ENCODE data around the gene CRADD.
"Not testable (repeated sequence)": the region's sequence is repeated elsewhere in the genome, so short reads cannot be mapped to it uniquely, and the experiment has no call there.

CRADD gene

DNA sequence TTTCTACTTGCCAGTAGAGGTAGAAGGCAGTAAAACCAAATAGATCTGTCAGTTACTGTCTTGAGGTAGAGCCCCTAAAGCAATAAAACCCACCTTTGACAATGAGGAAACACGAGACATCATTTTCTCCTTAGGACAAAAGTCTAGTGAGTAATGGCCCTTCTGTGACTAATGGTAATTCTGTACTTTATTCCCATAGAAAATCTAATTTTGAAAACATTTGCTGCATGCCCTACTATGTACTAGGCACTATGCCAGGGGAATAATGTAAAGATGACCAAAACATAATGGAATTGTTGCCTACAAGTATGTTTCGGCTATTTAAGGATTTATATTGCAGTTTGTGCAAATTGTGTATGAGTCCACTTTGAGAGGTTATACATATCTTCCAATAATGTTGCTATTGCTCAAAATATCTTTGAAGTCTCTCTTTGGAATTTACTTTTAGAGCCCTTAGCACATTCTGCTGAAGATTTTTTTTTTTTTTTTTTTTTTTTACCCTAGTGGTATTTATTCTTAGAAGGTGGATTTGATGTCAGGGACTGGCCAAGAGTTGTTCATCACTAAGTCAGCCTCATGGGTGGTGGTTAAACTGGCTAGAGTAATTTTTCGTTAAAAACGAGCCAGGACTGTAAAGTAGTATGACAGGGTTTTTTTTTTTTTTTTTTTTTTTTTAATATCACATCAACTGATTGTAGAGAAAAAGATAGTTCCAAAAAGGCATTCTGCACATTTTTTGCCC is 109.7 kb downstream of the CRADD start:
- Histone ChIP-seq H3K27me3 (ENCODE audit: insufficient read depth, low read length) (no peaks in the 10 kb centered on the region), H3K9me3 (ENCODE audit: insufficient read depth, low read depth, low read length) (no peaks in the 10 kb centered on the region), H3K9ac (ENCODE audit: low read depth, low read length) (no peak overlapping the region), H3K27ac (ENCODE audit: low read depth, low read length) (no peak overlapping the region), H3K4me1 (ENCODE audit: insufficient read depth, low read length) (peaks cover 45% of the 10 kb centered on the region), H3K4me3 (ENCODE audit: low read length) (no peak overlapping the region), H3K36me3 (ENCODE audit: insufficient read depth, low read length) (no peaks in the 10 kb centered on the region)
- WGBS, result 94% methylated on average over 2 of the region's 4 CpGs

DNA sequence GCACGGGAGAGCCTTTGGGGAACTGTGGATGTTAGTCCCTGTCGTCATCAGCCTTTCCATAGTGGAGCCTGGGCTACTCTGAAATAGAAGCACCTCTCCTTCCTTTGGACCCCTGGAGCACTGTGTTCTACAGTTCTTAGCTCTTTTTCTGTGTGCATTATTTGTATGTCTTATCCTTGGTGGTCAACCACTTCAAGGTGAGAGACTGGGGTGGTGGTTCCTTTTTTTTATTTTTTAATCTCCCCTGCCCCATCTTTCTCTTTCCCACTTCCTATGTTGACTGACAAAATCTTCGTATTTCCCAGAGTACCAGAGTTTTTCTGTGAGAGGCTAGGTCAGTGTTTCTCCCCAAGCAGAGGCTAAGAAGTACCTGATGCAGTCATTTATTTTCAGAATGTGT is 111.7 kb downstream of the CRADD start:
- no peak overlapping the region for H3K27ac ChIP-seq (ENCODE audit: low read depth, low read length)
- H3K9ac ChIP-seq (ENCODE audit: low read depth, low read length), result no peak overlapping the region
- no peaks in the 10 kb centered on the region for H3K27me3 ChIP-seq (ENCODE audit: insufficient read depth, low read length)
- 95% methylated on average over 3 of the region's 3 CpGs for WGBS
- H3K36me3 ChIP-seq (ENCODE audit: insufficient read depth, low read length), result no peaks in the 10 kb centered on the region
- no peak overlapping the region for H3K4me3 ChIP-seq (ENCODE audit: low read length)
- H3K4me1 ChIP-seq (ENCODE audit: insufficient read depth, low read length), result peaks cover 45% of the 10 kb centered on the region
- no peaks in the 10 kb centered on the region for H3K9me3 ChIP-seq (ENCODE audit: insufficient read depth, low read depth, low read length)

DNA sequence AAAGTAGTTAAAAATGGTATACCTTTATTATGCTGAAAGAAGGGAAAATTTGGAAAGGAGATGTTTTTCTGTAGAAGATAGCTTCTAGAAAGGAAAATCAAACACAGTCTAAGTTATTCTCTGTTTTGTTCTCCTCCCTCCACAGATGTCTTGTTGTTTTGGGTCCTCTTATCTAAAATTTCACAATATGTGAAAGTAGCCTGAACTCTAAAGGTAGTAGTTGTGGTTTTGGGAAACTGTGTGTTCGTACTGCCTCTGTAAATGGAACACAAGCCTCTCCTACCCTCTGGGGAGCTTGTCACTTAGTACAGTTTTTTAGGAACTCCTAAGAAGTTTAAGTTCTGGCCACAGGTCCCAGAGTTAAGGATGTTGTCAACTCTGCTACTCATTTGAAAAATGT is 112.6 kb downstream of the CRADD start:
- H3K36me3 ChIP-seq (ENCODE audit: insufficient read depth, low read length), result no peaks in the 10 kb centered on the region
- peaks cover 37% of the 10 kb centered on the region for H3K4me1 ChIP-seq (ENCODE audit: insufficient read depth, low read length)
- no peak overlapping the region for H3K4me3 ChIP-seq (ENCODE audit: low read length)
- no peak overlapping the region for H3K27ac ChIP-seq (ENCODE audit: low read depth, low read length)
- WGBS, result 88% methylated on average over 1 of the region's 1 CpG
- no peaks in the 10 kb centered on the region for H3K9me3 ChIP-seq (ENCODE audit: insufficient read depth, low read depth, low read length)
- H3K27me3 ChIP-seq (ENCODE audit: insufficient read depth, low read length), result no peaks in the 10 kb centered on the region
- H3K9ac ChIP-seq (ENCODE audit: low read depth, low read length), result no peak overlapping the region

DNA sequence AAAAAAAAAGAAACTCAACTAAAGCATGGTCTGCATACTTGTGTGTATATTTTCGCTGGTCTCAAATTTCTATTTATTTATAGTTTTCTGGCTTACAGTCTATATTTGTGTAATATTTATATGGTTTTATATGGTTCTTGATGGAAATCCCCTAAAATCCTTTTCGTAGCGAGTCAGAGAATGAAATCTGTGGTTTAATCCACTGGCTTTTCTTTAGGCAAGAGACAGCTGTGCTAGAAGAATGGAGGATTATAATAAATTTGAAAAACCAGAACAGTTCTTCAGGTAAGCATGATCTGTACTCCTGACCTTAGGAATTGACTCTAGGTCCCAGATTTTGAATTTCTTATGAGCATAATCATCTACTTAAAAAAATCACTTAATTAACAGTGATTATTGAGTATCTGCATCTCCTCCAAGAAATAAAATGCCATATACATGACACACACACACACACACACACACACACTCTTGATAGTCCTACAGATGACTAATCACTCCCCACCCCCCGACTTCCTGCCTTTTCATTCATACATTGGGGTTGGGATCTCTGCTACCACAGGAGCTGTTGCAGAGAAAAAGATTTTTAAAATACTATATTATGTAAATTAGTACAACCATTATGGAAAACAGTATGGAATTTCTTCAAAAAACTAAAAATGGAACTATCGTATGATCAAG is 113.4 kb downstream of the CRADD start:
- H3K9me3 ChIP-seq (ENCODE audit: insufficient read depth, low read depth, low read length), result no peaks in the 10 kb centered on the region
- no peak overlapping the region for H3K27ac ChIP-seq (ENCODE audit: low read depth, low read length)
- H3K4me3 ChIP-seq (ENCODE audit: low read length), result no peak overlapping the region
- no peaks in the 10 kb centered on the region for H3K36me3 ChIP-seq (ENCODE audit: insufficient read depth, low read length)
- WGBS, result 91% methylated on average over 4 of the region's 5 CpGs
- no peak overlapping the region for H3K9ac ChIP-seq (ENCODE audit: low read depth, low read length)
- H3K27me3 ChIP-seq (ENCODE audit: insufficient read depth, low read length), result no peaks in the 10 kb centered on the region
- peaks cover 28% of the 10 kb centered on the region for H3K4me1 ChIP-seq (ENCODE audit: insufficient read depth, low read length)

DNA sequence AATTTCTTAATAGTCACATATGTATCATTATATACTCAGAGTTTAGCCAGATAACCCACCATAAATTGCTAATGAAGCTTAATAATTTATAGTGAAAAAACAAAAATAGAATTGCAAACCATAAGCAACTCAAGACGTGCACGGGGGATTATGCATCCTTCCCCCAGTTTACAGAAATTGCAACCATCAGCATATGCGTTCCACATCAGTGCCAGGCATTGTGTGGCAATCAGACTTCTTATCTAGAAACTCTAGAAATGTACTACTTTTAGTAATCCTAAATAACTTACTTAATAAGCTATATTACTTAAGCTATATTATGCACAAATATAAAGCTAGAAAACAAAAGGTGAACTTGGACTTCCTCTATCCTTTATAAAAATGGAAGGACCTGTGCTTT is 115.8 kb downstream of the CRADD start:
- Histone ChIP-seq H3K4me3 (ENCODE audit: low read length) (no peak overlapping the region), H3K9me3 (ENCODE audit: insufficient read depth, low read depth, low read length) (no peaks in the 10 kb centered on the region), H3K36me3 (ENCODE audit: insufficient read depth, low read length) (no peaks in the 10 kb centered on the region), H3K4me1 (ENCODE audit: insufficient read depth, low read length) (peaks cover 15% of the 10 kb centered on the region; the same call in 1 of the 2 replicates), H3K9ac (ENCODE audit: low read depth, low read length) (no peak overlapping the region), H3K27me3 (ENCODE audit: insufficient read depth, low read length) (no peaks in the 10 kb centered on the region), H3K27ac (ENCODE audit: low read depth, low read length) (no peak overlapping the region)
- 87% methylated on average over 3 of the region's 3 CpGs for WGBS

DNA sequence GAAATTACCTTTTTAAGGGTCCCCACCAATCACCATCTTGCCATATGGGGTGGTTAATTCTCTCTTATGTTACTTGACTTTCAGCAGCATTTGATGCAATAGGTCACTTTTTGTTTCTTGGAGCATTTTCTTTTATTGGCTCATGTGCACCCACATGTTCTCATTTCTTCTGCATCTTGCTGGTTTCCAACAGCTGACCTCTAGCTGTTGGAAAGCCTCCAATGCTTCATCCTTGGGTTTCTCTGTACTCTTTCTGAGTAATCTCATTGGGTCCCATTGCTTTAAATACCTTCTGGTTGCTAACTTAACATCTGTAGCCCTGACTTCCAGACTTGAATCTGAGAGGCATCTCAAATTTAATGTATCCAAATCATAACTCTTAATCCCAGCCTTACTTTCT is 116.8 kb downstream of the CRADD start:
- H3K27me3 ChIP-seq (ENCODE audit: insufficient read depth, low read length), result no peaks in the 10 kb centered on the region
- no peaks in the 10 kb centered on the region for H3K36me3 ChIP-seq (ENCODE audit: insufficient read depth, low read length)
- H3K27ac ChIP-seq (ENCODE audit: low read depth, low read length), result no peak overlapping the region
- no peak overlapping the region for H3K4me3 ChIP-seq (ENCODE audit: low read length)
- H3K9me3 ChIP-seq (ENCODE audit: insufficient read depth, low read depth, low read length), result no peaks in the 10 kb centered on the region
- peaks cover 21% of the 10 kb centered on the region for H3K4me1 ChIP-seq (ENCODE audit: insufficient read depth, low read length)
- H3K9ac ChIP-seq (ENCODE audit: low read depth, low read length), result no peak overlapping the region

DNA sequence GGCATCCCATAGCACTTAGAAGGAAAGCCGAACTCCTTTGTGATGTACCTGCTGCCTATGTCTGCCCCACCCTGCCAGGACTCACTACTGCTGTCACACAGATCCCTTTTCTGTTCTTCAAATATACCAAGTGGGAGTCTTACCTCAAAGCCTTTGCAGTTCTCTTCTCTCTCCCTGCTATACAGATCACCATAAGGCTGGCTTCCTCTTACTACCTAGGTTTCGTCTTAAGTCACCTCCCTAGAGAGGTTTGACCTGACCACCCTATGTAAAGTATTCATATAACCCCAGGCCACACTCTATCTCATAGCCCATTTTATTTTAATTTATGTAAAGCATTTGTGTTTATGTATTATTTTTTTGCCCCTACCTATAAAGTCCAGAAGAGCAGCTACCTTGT is 117.6 kb downstream of the CRADD start:
- no peak overlapping the region for H3K27ac ChIP-seq (ENCODE audit: low read depth, low read length)
- H3K9ac ChIP-seq (ENCODE audit: low read depth, low read length), result no peak overlapping the region
- no peak overlapping the region for H3K4me3 ChIP-seq (ENCODE audit: low read length)
- WGBS, result 92% methylated on average over 2 of the region's 2 CpGs
- peaks cover 22% of the 10 kb centered on the region for H3K4me1 ChIP-seq (ENCODE audit: insufficient read depth, low read length)
- H3K9me3 ChIP-seq (ENCODE audit: insufficient read depth, low read depth, low read length), result no peaks in the 10 kb centered on the region
- H3K27me3 ChIP-seq (ENCODE audit: insufficient read depth, low read length), result no peaks in the 10 kb centered on the region
- H3K36me3 ChIP-seq (ENCODE audit: insufficient read depth, low read length), result no peaks in the 10 kb centered on the region

DNA sequence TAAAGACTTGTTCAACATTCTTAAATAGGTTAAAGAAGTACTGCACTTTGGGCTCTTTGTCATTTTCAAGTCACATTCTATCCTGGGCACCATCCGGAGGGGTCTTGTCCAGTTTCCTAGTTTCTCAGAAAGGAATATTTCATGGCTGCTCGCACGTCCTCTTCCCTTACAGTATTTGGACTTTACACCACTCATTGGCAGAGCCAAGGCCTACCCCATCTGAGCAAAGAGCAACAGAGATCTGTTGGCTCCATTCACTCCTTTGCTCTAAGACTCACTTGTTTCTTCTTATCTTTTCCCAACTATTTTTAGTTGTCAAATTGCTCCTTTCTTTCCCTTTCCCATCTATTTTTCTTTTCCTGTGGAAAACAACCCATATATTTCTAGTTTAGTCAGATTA is 118.2 kb downstream of the CRADD start:
- 96% methylated on average over 3 of the region's 3 CpGs for WGBS
- H3K27me3 ChIP-seq (ENCODE audit: insufficient read depth, low read length), result no peaks in the 10 kb centered on the region
- H3K36me3 ChIP-seq (ENCODE audit: insufficient read depth, low read length), result no peaks in the 10 kb centered on the region
- no peak overlapping the region for H3K9ac ChIP-seq (ENCODE audit: low read depth, low read length)
- no peaks in the 10 kb centered on the region for H3K9me3 ChIP-seq (ENCODE audit: insufficient read depth, low read depth, low read length)
- H3K27ac ChIP-seq (ENCODE audit: low read depth, low read length), result no peak overlapping the region
- H3K4me3 ChIP-seq (ENCODE audit: low read length), result no peak overlapping the region
- peaks cover 16% of the 10 kb centered on the region for H3K4me1 ChIP-seq (ENCODE audit: insufficient read depth, low read length)

DNA sequence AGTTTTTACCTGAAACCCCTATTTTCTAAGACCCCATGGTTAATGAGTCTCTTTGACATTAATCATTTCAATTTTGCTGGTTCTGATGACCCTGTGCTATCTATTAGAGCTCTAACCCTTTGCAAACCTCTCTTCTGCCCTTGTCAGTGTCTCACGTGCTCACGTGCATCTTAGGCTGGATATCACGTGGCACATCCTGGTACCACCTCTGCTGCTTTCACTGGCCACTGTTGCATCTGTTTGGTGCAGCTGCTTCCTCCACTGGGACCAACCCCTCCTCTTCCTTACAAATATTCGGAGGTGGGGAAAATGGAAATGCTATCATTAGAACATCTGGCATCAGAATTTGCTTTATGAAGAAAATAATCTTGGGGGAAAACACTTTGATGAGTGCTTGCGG is 119.6 kb downstream of the CRADD start:
- no peaks in the 10 kb centered on the region for H3K27me3 ChIP-seq (ENCODE audit: insufficient read depth, low read length)
- WGBS, result 94% methylated on average over 5 of the region's 5 CpGs
- no peak overlapping the region for H3K4me3 ChIP-seq (ENCODE audit: low read length)
- no peaks in the 10 kb centered on the region for H3K36me3 ChIP-seq (ENCODE audit: insufficient read depth, low read length)
- H3K9ac ChIP-seq (ENCODE audit: low read depth, low read length), result no peak overlapping the region
- H3K27ac ChIP-seq (ENCODE audit: low read depth, low read length), result no peak overlapping the region
- peaks cover 9% of the 10 kb centered on the region for H3K4me1 ChIP-seq (ENCODE audit: insufficient read depth, low read length)
- no peaks in the 10 kb centered on the region for H3K9me3 ChIP-seq (ENCODE audit: insufficient read depth, low read depth, low read length)

DNA sequence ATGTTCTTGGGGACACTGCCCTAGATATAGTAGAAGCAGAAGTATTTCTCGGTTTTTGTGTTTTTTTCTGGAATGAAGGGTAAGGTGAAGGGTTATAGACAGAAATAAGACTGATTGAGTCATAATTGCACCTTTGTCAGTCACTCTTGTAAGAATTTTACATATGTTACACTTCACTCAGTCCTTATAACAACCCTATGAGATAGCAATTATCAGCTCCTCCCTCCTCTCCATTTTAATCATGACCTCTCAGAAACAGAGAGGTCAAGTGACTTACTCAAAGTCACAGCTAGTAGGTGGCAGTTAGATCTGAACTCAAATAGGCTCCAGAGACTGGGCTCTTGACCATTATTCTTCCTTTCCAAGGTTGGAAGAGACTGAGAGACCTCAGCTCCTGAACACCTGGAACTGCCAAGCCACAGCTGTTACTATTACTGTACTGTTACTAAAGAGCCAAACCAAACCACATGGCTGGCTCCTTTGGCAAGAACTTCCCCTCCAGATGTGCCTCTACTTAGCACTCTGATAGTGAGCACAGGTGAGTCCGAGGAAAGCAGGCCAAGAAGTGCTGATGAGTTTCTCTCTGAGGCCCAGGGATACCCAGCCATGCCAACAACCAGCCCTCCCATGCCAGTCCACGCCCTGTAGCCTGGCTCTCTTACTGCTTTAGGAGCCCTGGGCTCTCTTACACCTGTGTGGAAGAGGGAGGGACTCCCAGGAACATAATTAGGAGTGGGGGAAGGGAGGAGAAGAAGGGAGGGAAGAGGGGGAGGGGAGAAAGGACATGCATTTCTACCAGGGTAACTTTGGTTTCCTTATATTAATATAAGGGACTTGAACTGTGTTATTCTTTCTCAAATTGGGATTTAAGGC is 121.3 kb downstream of the CRADD start:
- H3K4me1 ChIP-seq (ENCODE audit: insufficient read depth, low read length), result peaks cover 9% of the 10 kb centered on the region
- no peak overlapping the region for H3K27ac ChIP-seq (ENCODE audit: low read depth, low read length)
- WGBS, result 90% methylated on average over 3 of the region's 3 CpGs
- H3K4me3 ChIP-seq (ENCODE audit: low read length), result no peak overlapping the region
- no peaks in the 10 kb centered on the region for H3K27me3 ChIP-seq (ENCODE audit: insufficient read depth, low read length)
- no peaks in the 10 kb centered on the region for H3K36me3 ChIP-seq (ENCODE audit: insufficient read depth, low read length)
- H3K9ac ChIP-seq (ENCODE audit: low read depth, low read length), result no peak overlapping the region
- no peaks in the 10 kb centered on the region for H3K9me3 ChIP-seq (ENCODE audit: insufficient read depth, low read depth, low read length)

DNA sequence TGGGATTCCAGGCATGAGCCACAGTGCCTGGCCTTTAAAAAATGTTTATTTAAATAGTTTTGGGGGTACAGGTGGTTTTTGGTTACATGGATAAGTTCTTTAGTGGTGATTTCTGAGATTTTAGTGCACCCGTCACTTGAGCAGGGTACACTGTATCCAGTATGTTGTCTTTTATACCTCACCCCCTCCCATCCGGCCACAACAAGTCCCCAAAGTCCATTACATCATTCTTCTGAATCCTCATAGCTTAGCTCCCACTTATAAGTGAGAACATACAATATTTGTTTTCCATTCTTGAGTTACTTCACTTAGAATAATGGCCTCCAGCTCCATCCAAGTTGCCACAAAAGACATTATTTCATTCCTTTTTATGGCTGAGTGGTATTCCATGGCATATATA is 124.5 kb downstream of the CRADD start:
- H3K9me3 ChIP-seq (ENCODE audit: insufficient read depth, low read depth, low read length); H3K36me3 ChIP-seq (ENCODE audit: insufficient read depth, low read length); H3K9ac ChIP-seq (ENCODE audit: low read depth, low read length); H3K27me3 ChIP-seq (ENCODE audit: insufficient read depth, low read length); H3K4me3 ChIP-seq (ENCODE audit: low read length); H3K4me1 ChIP-seq (ENCODE audit: insufficient read depth, low read length); H3K27ac ChIP-seq (ENCODE audit: low read depth, low read length): not testable (repeated sequence)
- 98% methylated on average over 2 of the region's 2 CpGs for WGBS
